NCI-H1105 treated with DMSO at 0.1 percent for 48 hours (cell line): ENCODE measurements around the gene MYBBP1A.
"Not testable (repeated sequence)": the region's sequence is repeated elsewhere in the genome, so short reads cannot be mapped to it uniquely, and the experiment has no call there.

ENCODE experiments used
- DNase-seq: peaks from one replicate; lab custom pipeline; 2025; lab: John Stamatoyannopoulos, UW

MYBBP1A gene

GRCh38 chr17:4590042-4590441 lies 34.9 kb upstream of the MYBBP1A start:
- not testable (repeated sequence) for DNase-seq

DNA sequence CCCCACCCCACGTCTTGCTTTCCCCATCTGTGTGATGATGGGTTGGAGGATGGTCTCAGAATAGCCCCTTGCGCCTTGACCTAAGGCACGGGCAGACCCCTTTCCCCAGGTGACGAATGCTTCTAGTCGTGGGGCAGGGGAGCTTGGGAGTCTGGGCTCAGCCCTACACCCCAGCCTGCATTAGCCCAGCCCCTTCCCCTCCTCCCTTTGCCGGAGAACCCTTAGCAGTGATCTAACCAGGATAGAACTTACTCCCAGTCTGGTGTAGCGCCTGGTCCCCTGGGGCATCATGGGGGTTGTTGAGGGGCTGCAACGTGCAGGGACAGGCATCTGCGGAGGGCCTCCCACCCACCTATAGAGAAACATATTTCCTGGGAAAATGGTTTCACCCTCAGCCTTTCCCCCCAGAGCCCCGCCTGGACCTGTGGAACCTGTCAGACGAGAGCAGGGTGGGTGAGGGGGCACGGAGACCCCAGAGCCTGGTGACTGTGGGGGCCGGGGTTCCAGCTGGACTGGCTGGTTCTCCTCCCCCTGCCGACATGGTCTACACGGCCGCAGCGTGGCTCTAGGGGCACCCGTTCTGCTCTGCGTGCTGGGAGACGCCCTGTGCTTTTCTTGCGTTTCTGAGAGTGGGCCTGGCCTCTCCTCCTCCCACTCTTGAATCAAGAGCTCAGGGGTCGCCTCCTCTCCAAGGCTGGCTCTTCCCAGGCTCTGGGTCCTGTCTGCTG lies 33.9 kb upstream of the MYBBP1A start:
- no peak for DNase-seq

DNA sequence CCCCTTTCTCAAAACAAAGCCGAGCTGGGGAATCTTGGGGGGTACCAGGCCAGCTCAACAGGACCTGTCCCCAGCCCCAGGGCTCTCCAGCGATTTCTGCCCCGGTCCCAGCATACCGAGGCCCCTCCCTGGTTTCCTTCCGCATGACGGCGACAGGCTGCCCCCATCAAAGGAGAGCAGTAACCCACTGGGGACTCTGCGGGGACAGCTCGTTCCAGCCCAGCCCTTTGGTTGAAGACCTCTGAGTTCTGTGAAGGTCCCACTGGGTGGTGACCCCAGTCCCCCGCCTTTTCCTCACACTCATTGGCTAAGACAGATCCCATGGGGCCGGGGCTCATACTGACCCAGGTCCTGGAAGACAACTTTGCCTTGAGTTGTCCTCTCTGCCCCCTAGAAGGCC lies 33.2 kb upstream of the MYBBP1A start:
- no peak for DNase-seq

DNA sequence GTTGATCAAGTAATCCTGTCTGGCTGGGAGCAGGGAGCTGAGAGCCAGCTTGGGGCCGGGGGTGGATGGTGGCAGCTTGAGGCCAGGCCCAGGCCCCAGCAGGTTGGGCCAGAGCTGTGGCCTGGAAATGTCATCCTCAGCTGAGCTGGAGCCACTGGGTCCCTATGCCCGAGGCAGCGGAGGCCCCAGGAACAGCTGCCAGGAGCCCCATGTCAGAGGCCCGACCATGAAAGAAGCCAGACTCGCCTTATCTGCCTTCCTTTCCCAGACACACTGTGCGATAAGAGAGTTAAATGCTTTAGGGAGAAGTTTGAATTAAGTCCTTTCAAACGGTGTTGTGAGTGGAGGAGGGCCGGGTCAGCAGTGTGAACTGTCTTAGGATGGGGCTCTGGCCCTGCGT lies 32.6 kb upstream of the MYBBP1A start:
- no peak for DNase-seq

GRCh38 chr17:4587195-4587594 lies 32.0 kb upstream of the MYBBP1A start:
- DNase-seq = no peak

DNA sequence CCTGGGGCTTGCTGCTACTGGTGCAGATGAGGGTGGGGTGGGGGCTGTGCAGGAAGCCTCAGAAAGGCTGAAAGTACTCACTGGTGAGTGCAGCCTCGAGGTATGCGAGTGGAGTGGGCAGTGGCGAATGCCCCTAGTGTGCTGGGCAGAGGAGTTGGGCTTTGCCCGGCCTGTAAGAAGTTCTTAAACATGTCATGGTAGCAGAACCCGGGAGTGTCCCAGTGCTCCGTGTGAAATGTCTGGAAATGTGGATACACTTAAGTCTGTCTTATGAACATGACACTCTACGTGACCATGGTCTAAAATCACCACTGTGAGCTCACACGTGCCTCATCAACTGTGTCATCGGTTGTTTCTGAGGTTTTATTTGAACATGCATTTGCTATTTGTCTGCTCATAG lies 30.9 kb upstream of the MYBBP1A start:
- no peak for DNase-seq

- no peak for DNase-seq
Observed at GRCh38 chr17:4585638-4585994, 30.4 kb upstream of the MYBBP1A start.

- DNase-seq = no peak
Observed at GRCh38 chr17:4584917-4585637, 29.9 kb upstream of the MYBBP1A start.

- DNase-seq = peak; percentile 30
Observed at GRCh38 chr17:4584101-4584916, 29.1 kb upstream of the MYBBP1A start, which contains the start of gene SMTNL2. Gene SMTNL2, plus strand, starts transcription at chr17:4584529. Its CDS starts 77 bp downstream, at chr17:4584606.

DNA sequence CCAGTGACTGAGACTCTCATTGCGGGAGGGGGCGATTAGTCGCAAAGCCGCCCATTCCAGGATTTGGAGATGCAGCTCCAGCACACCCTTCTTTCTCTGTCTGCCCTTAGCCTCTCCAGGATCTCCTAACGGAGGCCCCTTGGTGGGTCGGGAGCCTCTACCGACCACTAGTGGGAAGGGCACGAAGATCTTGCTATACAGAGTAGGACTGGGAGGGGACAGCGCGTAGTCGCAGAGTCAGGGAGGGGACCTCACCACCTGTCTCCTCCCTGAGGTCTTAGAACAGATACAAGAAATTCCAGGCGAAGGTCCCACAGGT lies 28.6 kb upstream of the MYBBP1A start:
- DNase-seq = peak; percentile 41

- DNase-seq = no peak
Observed at GRCh38 chr17:4583206-4583605, 28.0 kb upstream of the MYBBP1A start.

DNA sequence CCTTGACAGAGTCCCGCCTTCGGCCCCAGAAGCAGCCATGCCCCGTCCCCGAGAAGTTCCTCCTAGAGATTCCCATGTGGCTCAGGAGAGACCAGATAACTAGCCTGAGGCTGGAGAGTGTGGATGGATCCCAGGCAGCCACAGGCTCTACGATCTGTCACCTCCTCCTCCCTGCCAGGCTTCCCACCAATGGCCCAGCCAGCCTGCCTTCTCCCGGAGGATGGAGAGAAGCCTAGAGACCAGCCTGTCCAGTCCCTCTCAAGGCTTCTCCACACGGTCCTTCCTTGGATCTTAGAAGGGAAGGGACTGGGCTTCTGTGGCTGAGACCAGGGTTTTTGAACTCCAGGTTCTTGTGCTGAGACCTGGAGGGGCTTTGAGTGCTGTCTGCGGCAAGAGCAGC lies 27.5 kb upstream of the MYBBP1A start:
- DNase-seq = no peak

- DNase-seq = no peak
Observed at GRCh38 chr17:4582101-4582501, 26.9 kb upstream of the MYBBP1A start.

DNA sequence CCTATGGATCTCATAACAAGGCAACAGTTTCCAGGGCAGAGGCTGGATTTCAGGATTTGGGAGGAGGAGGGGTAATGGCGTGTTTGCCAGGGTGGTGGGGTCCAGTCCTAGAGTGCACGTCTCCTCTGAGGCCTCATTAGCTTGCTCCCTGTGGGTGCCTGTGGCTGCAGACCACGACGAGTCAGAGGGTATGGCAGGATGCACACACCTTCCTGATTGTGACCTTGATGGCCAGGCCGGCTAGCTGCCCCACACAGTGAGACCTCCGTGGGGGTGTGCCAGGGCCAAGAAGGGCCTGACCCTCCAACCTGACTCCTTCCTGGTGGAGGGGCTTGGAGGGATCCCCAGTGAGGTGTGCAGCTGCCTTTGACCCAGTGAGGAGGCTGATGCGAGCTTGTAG lies 25.1 kb upstream of the MYBBP1A start:
- DNase-seq = no peak

DNA sequence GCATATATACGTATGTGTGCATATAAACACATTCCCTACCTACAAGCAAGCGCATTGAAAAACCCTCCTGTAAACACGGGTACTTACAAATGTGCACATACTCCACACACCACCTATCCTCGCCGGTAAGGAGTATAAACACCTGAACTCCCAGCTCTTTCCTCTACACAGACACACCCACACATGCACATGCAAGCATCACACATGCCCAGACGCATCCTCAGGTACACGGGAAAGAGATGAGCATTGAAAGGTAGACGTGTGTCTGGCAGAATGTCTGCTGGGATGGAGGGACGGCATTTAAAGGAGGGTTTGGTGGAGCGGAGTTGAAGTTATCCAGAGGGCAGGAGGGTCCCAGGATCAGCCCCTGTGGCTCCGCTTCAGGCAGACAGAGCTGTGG lies 24.5 kb upstream of the MYBBP1A start:
- DNase-seq = no peak

- DNase-seq = not testable (repeated sequence)
Observed at GRCh38 chr17:4578349-4578748, 23.2 kb upstream of the MYBBP1A start.

- no peak for DNase-seq
Observed at GRCh38 chr17:4577386-4577993, 22.3 kb upstream of the MYBBP1A start.

DNA sequence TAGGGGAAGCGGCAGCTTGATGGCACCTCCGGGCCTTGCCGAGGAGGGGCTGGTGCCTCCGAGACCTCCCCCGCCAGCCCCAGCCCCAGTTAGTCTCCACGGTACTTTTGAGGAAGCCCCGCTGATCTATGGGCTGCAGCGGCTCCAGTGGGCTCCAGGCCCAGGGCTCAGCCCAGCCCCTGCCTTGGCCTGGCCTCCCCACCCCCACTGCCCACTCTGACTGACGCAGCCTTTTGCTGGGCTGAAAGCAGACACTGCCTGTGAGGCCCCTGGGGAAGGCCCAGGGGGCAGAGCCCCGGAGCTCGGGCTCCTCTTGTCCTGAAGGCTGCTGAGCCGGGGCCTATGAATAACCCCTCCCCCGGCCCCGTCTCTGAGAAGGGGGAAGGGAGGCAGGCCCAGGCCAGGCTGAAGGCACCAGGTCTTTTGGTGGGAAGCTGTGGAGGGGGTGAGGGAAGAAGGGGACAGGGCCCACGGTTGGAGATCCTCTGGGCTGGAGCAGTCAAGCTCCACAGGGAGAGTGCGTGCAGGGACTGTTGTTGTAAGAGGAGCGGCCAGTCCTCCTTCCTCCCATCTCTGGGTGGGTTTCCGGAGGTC lies 21.6 kb upstream of the MYBBP1A start:
- DNase-seq = no peak

GRCh38 chr17:4576161-4576558 lies 21.0 kb upstream of the MYBBP1A start:
- DNase-seq = no peak

- no peak for DNase-seq
Observed at GRCh38 chr17:4574448-4575045, 19.4 kb upstream of the MYBBP1A start.

DNA sequence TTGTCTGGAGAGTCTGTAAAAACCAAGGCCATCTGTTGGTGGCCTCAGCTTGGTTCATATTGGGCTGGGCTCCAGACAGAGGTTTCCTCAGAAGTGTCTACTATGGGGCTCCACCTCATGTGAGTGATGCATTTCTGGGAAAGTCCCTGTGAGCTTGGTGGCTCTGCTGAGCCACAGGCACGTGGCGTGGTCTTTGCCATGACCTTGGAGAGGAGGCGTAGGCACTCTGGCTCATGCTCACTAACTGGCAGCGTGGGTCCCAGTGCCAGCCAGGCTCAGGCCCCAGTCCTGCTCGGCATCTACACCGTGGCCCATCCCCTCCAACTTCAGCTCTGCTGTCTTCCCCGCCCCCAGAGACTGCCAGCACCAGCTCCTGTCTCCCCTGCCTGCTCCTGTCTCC lies 18.5 kb upstream of the MYBBP1A start:
- DNase-seq = no peak

DNA sequence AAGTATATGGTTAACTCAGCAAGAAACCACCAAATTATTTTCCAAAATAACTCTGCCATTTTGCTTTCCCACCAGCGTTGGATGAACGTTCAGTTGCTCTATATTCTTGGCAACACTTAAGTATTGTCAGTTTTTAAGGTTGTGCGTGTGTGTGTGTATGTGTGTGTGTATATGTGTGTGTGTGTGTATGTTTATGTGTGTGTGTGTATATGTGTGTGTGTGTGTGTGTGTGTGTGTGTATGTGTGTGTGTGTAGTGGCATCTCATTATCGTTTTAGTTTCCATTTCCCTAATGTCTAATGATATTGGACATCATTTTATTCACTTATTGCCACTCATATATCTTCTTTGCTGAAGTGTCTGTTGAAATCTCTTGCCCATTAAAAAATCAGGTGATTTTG lies 17.9 kb upstream of the MYBBP1A start:
- DNase-seq = no peak
